Spinal cord (tissue), 10 donors: ENCODE measurements around the gene RARA. TPM values are rescaled to one million over a fixed set of nuclear protein-coding genes. Genes with fewer than 3 reads are reported as not detected.
"Not testable (repeated sequence)": the region's sequence is repeated elsewhere in the genome, so short reads cannot be mapped to it uniquely, and the experiment has no call there.

Experiments used
- DNase-seq, 6 donors: peaks; one replicate each; pipeline versions ENCODE4 v3.0.0 to v3.0.0-alpha.2; 2013 to 2015; ENCODE audit warnings: low spot score in 6 of 6, low read depth in 4 of 6
- H3K27ac ChIP-seq: one replicate; pipeline ENCODE4 v1.5.1; 2013; ENCODE audit warnings: low read depth, low read length, control low read depth
- H3K27me3 ChIP-seq: one replicate; pipeline ENCODE4 v1.6.1; 2013; ENCODE audit warnings: low read length; ENCODE audit not compliant: control insufficient read depth, insufficient read depth
- H3K36me3 ChIP-seq: one replicate; pipeline ENCODE4 v1.6.1; 2013; ENCODE audit warnings: low read length; ENCODE audit not compliant: control insufficient read depth, insufficient read depth
- H3K4me1 ChIP-seq: one replicate; pipeline ENCODE4 v1.6.1; 2013; ENCODE audit warnings: low read length; ENCODE audit not compliant: control insufficient read depth, insufficient read depth
- H3K4me3 ChIP-seq: one replicate; pipeline ENCODE4 v1.5.1; 2013; ENCODE audit warnings: low read depth, low read length, control low read depth
- H3K9me3 ChIP-seq: one replicate; pipeline ENCODE4 v1.6.1; 2013; ENCODE audit warnings: low read length; ENCODE audit not compliant: control insufficient read depth, insufficient read depth
- WGBS: methylation state at CpG from one replicate; pipeline ENCODE4 v1.1.5; 2013; ENCODE audit warnings: missing lambda C conversion rate; ENCODE audit not compliant: insufficient coverage; 5-methylcytosine and 5-hydroxymethylcytosine counted together
- polyA plus RNA-seq, 2 donors: library from polyadenylated mRNA; unstranded; fragments of 120-200 nt; gene quantifications; one replicate each; pipeline ENCODE4 v1.2.1, GENCODE V29; 2013; ENCODE audit not compliant: insufficient read length in 2 of 2
- total RNA-seq, 2 donors: library from RNA; depleted of rRNA in 1 of 2; stranded (reverse); fragments of 120-200 nt in 1 of 2; fragments of >200 nt in 1 of 2; gene quantifications; one replicate each; pipeline versions ENCODE4 v1.2.3 to v1.2.4, GENCODE V29; 2013 to 2014
- donor health status: healthy.

RARA gene
- total and polyA plus RNA-seq, 4 donors: 10.2 to 54.5 (median 36.9) TPM

- no peak overlapping the region for H3K27ac ChIP-seq
- WGBS: 100% methylated on average over 3 of the region's 7 CpGs
- no peaks in the 10 kb centered on the region for H3K36me3 ChIP-seq
- peaks cover 2% of the 10 kb centered on the region for H3K4me1 ChIP-seq
- DNase-seq: no peak
- H3K4me3 ChIP-seq: no peak overlapping the region
- H3K27me3 ChIP-seq: no peaks in the 10 kb centered on the region
- no peaks in the 10 kb centered on the region for H3K9me3 ChIP-seq
These were observed 60.9 kb downstream of the RARA start for GRCh38 chr17:40369923-40370322.

- no peaks in the 10 kb centered on the region for H3K9me3 ChIP-seq
- H3K4me3 ChIP-seq: no peak overlapping the region
- no peaks in the 10 kb centered on the region for H3K36me3 ChIP-seq
- no peaks in the 10 kb centered on the region for H3K27me3 ChIP-seq
- H3K4me1 ChIP-seq: peaks cover 4% of the 10 kb centered on the region
- H3K27ac ChIP-seq: no peak overlapping the region
- 85% methylated on average over 7 of the region's 16 CpGs for WGBS
- no peak for DNase-seq
These were observed 62.4 kb downstream of the RARA start for GRCh38 chr17:40371261-40371929.

- Histone ChIP-seq H3K27ac (no peak overlapping the region), H3K4me3 (no peak overlapping the region), H3K4me1 (peaks cover 4% of the 10 kb centered on the region), H3K9me3 (no peaks in the 10 kb centered on the region), H3K27me3 (no peaks in the 10 kb centered on the region), H3K36me3 (no peaks in the 10 kb centered on the region)
- 95% methylated on average over 2 of the region's 2 CpGs for WGBS
- DNase-seq: no peak
These were observed 63.1 kb downstream of the RARA start for GRCh38 chr17:40372031-40372430.

GRCh38 chr17:40372644-40373043, 63.7 kb downstream of the RARA start:
- not testable (repeated sequence) for H3K9me3 ChIP-seq, DNase-seq, H3K27ac ChIP-seq, H3K27me3 ChIP-seq, H3K4me3 ChIP-seq, H3K36me3 ChIP-seq, H3K4me1 ChIP-seq
- 86% methylated on average over 2 of the region's 4 CpGs for WGBS

GRCh38 chr17:40373324-40373723, 64.3 kb downstream of the RARA start:
- no peak for DNase-seq
- H3K4me1 ChIP-seq: peaks cover 4% of the 10 kb centered on the region
- H3K36me3 ChIP-seq: no peaks in the 10 kb centered on the region
- no peaks in the 10 kb centered on the region for H3K27me3 ChIP-seq
- 100% methylated on average over 1 of the region's 4 CpGs for WGBS
- no peak overlapping the region for H3K27ac ChIP-seq
- H3K9me3 ChIP-seq: no peaks in the 10 kb centered on the region
- no peak overlapping the region for H3K4me3 ChIP-seq

- Histone ChIP-seq H3K4me1 (peaks cover 4% of the 10 kb centered on the region), H3K27me3 (no peaks in the 10 kb centered on the region), H3K9me3 (no peaks in the 10 kb centered on the region), H3K27ac (no peak overlapping the region), H3K4me3 (no peak overlapping the region), H3K36me3 (no peaks in the 10 kb centered on the region)
- 97% methylated on average over 3 of the region's 8 CpGs for WGBS
- no peak for DNase-seq
These were observed 65.0 kb downstream of the RARA start for GRCh38 chr17:40373999-40374398.

GRCh38 chr17:40374821-40375498, 66.0 kb downstream of the RARA start:
- no peaks in the 10 kb centered on the region for H3K36me3 ChIP-seq
- H3K27me3 ChIP-seq: no peaks in the 10 kb centered on the region
- H3K27ac ChIP-seq: no peak overlapping the region
- H3K4me3 ChIP-seq: no peak overlapping the region
- H3K4me1 ChIP-seq: peaks cover 4% of the 10 kb centered on the region
- WGBS: 40% methylated on average over 1 of the region's 14 CpGs
- no peak for DNase-seq
- H3K9me3 ChIP-seq: no peaks in the 10 kb centered on the region

GRCh38 chr17:40375786-40376185, 66.8 kb downstream of the RARA start:
- H3K27me3 ChIP-seq, H3K9me3 ChIP-seq, H3K36me3 ChIP-seq, H3K4me1 ChIP-seq, H3K27ac ChIP-seq, DNase-seq, H3K4me3 ChIP-seq: not testable (repeated sequence)
- 94% methylated on average over 20 of the region's 21 CpGs for WGBS

GRCh38 chr17:40376541-40376940, 67.6 kb downstream of the RARA start:
- not testable (repeated sequence) for H3K4me3 ChIP-seq, H3K9me3 ChIP-seq, H3K4me1 ChIP-seq, H3K27me3 ChIP-seq, DNase-seq, H3K27ac ChIP-seq, H3K36me3 ChIP-seq
- 79% methylated on average over 6 of the region's 6 CpGs for WGBS

GRCh38 chr17:40377832-40378231, 68.9 kb downstream of the RARA start:
- no peak overlapping the region for H3K4me3 ChIP-seq
- H3K36me3 ChIP-seq: no peaks in the 10 kb centered on the region
- no peak overlapping the region for H3K27ac ChIP-seq
- DNase-seq: no peak
- H3K27me3 ChIP-seq: no peaks in the 10 kb centered on the region
- H3K4me1 ChIP-seq: peaks cover 4% of the 10 kb centered on the region
- H3K9me3 ChIP-seq: no peaks in the 10 kb centered on the region
- 87% methylated on average over 3 of the region's 13 CpGs for WGBS
